Psoas muscle (tissue), 8 donors: Measurements from ENCODE around the gene STKLD1. TPM values are rescaled to one million over a fixed set of nuclear protein-coding genes. Genes with fewer than 3 reads are reported as not detected.

Source experiments
- ATAC-seq, 4 donors: fragments of 200-7000 bp; cut with Tn5 transposase; one replicate each; pipeline ENCODE4 v1.9.1; 2020; ENCODE audit warnings: moderate library complexity in 3 of 4, mild to moderate bottlenecking in 2 of 4
- DNase-seq, 2 donors: peaks; one replicate each; pipeline ENCODE4 v3.0.0-alpha.2; 2020
- H3K27ac ChIP-seq: fragments of 200-600 bp; one replicate; pipeline ENCODE4 v1.8.0; 2022
- H3K27me3 ChIP-seq, 3 donors: fragments of 200-600 bp in 1 of 3; one replicate each; pipeline versions ENCODE4 v1.6.1 to v1.8.0; 2013 to 2022; ENCODE audit warnings: low read length in 2 of 3, mild to moderate bottlenecking in 2 of 3, moderate library complexity in 1 of 3; ENCODE audit not compliant: insufficient read depth in 3 of 3
- H3K36me3 ChIP-seq, 2 donors: fragments of 200-600 bp in 1 of 2; one replicate each; pipeline versions ENCODE4 v1.6.1 to v1.8.0; 2013 to 2022; ENCODE audit warnings: low read depth in 1 of 2, mild to moderate bottlenecking in 1 of 2, moderate library complexity in 1 of 2; ENCODE audit not compliant: insufficient read depth in 1 of 2
- H3K4me1 ChIP-seq: fragments of 200-600 bp; one replicate; pipeline ENCODE4 v1.8.0; 2022
- H3K4me3 ChIP-seq: fragments of 200-600 bp; one replicate; pipeline ENCODE4 v1.8.0; 2022; ENCODE audit warnings: mild to moderate bottlenecking
- H3K9me3 ChIP-seq: fragments of 200-600 bp; one replicate; pipeline ENCODE4 v1.8.0; 2022
- WGBS, 3 donors: extraction: QIAGEN DNeasy Blood & Tissue Kit; methylation state at CpG; one replicate each; pipeline versions ENCODE4 v1.1.6 to v1.1.7; 2013; 5-methylcytosine and 5-hydroxymethylcytosine counted together
- intact Hi-C, 2 donors: fragments of 100-400 bp; cut with DNase I; formaldehyde crosslinking; loops; one replicate each; pipeline versions ENCODE4 v1.11.0 to v1.14.2; 2022
- polyA plus RNA-seq, 3 donors: library from polyadenylated mRNA; stranded (reverse); fragments of 200-250 nt; gene quantifications; one replicate each; pipeline ENCODE4 v1.2.3, GENCODE V29; 2013
- total RNA-seq, 4 donors: library from RNA; stranded (reverse); fragmentation: NEBNext Ultra II Directional in 2 of 4; extraction: Animal tissue kit (Norgen Biotek cat#: 25700) in 2 of 4; gene quantifications; one replicate each; pipeline versions ENCODE4 v1.2.1 to v1.2.4, GENCODE V29; 2021 to 2023
- TF ChIP-seq, protein P1 (sequence below): fragments of 200-600 bp; IDR thresholded peaks from one replicate; pipeline ENCODE4 v1.8.0; 2022; ENCODE audit warnings: antibody characterized with exemption
- donor health status: healthy with polysubstance abuse.
- donor health status: DM: no; HTN: no; CAD: no; lungs with moderate emphysema.
- donor health status: Bipolar disorder and iron deficiency.
- donor health status: healthy.
- donor health status: DM: yes; HTN: yes; CAD: no.
- donor health status: DM: no; HTN: no; CAD: no.
- donor health status: DM: no; HTN: no; CAD: no.
- donor health status: DM: yes; HTN: yes; CAD: no.

The STKLD1 gene
- total and polyA plus RNA-seq, 7 donors, result 0.07 to 0.69 (median 0.46) TPM

DNA sequence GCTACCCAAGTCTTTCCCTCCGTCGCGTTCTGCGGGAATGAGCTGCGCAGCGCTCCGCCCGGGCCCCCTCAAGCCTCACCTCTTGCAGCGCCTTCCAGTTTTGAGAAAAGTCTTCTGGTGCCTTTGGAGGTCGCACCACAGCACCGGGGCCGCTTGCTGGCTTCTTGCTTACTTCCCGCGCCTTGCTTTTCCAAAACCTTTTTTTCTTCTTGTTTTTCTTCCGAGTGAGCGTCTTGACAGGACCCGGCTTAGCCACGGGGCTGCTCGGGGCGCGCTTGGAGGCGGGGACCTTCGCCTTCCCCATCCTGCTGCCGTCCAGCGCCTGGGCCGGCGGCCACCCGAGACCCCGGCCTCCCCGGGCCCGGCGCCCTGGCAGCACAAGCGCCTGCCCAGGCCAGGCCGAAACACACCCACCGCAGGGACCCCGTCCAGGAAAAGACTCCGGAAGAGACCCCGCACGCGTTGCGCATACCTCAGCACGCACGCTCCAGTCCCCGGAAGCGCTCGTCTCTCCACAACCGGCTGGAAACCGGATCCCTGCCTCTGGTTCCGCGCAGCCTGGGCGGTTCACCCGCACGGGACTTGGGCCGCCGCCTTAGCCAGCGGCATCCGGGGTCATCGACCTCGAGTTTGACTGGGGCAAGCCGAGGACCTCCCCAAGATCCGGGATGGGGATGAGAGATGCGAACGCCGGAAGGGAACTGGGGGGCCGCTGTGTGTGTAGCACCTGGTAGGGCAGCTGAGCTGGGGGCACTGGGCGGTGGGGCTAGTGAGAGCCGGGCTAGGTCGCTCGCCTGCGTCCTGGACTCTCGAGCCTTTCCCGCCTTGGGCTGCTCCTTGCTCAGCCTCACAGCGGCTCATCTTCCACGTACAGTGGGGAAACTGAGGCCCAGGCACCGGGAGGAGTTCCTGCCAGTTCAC, 41.6 kb downstream of the STKLD1 start, which contains the start of gene REXO4:
Gene REXO4 (minus strand): TSS at position 470 of the 921 bp plus-strand sequence. CDS start 166 bp downstream, at position 304.
- peak; percentile 95 to 98 (median 95) for ATAC-seq
- H3K27ac ChIP-seq, result peak within 1 kb of the TSS; percentile 80
- H3K9me3 ChIP-seq, result no peaks in the 10 kb centered on the region
- peaks cover 6 to 25% of the 10 kb centered on the region in 2 donors for H3K36me3 ChIP-seq
- peak within 1 kb of the TSS; percentile 91 for H3K4me3 ChIP-seq
- peak; percentile 88 to 94 for DNase-seq
- H3K27me3 ChIP-seq, result no peaks in the 10 kb centered on the region
- WGBS, 3 donors, result 1 to 2% (median 1%) methylated on average over 68 to 75 of the region's 75 CpGs
- intact Hi-C loops, result loop anchor here (2.0 to 5.0 kb wide), 3 partner anchors 41 to 60 kb away; partner anchors contain the start of genes CACFD1 (in 1 of the 2) and SLC2A6 (in 1 of the 2)
- TF ChIP-seq, protein P1, sequence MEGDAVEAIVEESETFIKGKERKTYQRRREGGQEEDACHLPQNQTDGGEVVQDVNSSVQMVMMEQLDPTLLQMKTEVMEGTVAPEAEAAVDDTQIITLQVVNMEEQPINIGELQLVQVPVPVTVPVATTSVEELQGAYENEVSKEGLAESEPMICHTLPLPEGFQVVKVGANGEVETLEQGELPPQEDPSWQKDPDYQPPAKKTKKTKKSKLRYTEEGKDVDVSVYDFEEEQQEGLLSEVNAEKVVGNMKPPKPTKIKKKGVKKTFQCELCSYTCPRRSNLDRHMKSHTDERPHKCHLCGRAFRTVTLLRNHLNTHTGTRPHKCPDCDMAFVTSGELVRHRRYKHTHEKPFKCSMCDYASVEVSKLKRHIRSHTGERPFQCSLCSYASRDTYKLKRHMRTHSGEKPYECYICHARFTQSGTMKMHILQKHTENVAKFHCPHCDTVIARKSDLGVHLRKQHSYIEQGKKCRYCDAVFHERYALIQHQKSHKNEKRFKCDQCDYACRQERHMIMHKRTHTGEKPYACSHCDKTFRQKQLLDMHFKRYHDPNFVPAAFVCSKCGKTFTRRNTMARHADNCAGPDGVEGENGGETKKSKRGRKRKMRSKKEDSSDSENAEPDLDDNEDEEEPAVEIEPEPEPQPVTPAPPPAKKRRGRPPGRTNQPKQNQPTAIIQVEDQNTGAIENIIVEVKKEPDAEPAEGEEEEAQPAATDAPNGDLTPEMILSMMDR, result no peak
- peaks cover 6% of the 10 kb centered on the region for H3K4me1 ChIP-seq

DNA sequence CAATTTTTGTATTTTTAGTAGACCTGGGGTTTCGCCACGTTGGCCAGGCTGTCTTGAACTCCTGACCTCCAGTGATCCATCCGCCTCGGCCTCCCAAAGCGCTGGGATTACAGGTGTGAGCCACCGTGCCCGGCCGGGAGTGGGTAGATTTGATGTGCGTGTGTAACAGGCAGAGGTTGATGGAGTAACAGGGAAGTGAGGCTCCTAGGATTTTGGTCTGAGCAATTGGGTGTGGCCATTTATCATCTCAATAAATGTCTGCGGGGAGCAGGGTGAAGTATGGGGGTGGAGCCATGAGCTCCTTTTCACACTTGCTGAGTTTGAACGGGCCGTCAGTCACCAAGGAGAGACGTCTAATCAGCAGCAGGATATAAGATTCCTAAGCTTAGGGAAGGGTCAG, 42.8 kb downstream of the STKLD1 start:
- H3K36me3 ChIP-seq, result peaks cover 3 to 13% of the 10 kb centered on the region in 2 donors
- no peak for ATAC-seq
- no peak for DNase-seq
- H3K4me3 ChIP-seq, result peak overlapping the region; percentile 91
- WGBS, 3 donors, result 56 to 64% (median 63%) methylated on average over 13 of the region's 13 CpGs
- intact Hi-C loops, result loop anchor here in 1 of 2 donors (5.0 kb wide), 2 partner anchors 43 to 58 kb away; partner anchors contain the start of gene SLC2A6
- no peaks in the 10 kb centered on the region for H3K27me3 ChIP-seq
- peaks cover 6% of the 10 kb centered on the region for H3K4me1 ChIP-seq
- H3K27ac ChIP-seq, result no peak overlapping the region
- TF ChIP-seq, protein P1, result no peak
- H3K9me3 ChIP-seq, result no peaks in the 10 kb centered on the region

DNA sequence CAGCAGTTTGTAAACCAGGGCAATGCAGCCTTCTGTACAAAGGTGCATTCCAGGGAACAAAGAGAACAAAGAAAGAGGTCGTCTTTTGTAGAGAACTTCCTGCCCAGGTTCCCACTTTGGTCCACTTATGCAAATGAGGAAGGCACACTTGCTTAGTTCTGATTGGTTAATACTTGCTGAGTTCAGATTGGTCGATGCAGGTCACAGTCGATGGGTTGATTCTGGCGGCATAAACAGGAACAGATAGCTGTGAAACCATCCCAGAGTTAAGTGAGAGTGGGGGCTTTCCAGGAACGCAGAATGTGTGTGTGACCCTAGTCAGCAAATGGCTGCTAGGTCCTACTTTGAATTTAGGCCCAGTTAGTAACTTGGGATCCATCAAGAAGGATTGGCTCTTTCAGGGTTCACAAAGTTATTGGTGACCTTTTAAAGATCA, 44.2 kb downstream of the STKLD1 start:
- H3K9me3 ChIP-seq, result no peaks in the 10 kb centered on the region
- TF ChIP-seq, protein P1, result no peak
- ATAC-seq (no peak), DNase-seq (no peak)
- peaks cover 6% of the 10 kb centered on the region for H3K4me1 ChIP-seq
- no peak overlapping the region for H3K27ac ChIP-seq
- no peaks in the 10 kb centered on the region for H3K36me3 ChIP-seq
- H3K4me3 ChIP-seq, result no peak overlapping the region
- H3K27me3 ChIP-seq, result no peaks in the 10 kb centered on the region
- WGBS, 3 donors, result 57 to 60% (median 60%) methylated on average over 5 of the region's 5 CpGs
- intact Hi-C loops, result no loop called here

DNA sequence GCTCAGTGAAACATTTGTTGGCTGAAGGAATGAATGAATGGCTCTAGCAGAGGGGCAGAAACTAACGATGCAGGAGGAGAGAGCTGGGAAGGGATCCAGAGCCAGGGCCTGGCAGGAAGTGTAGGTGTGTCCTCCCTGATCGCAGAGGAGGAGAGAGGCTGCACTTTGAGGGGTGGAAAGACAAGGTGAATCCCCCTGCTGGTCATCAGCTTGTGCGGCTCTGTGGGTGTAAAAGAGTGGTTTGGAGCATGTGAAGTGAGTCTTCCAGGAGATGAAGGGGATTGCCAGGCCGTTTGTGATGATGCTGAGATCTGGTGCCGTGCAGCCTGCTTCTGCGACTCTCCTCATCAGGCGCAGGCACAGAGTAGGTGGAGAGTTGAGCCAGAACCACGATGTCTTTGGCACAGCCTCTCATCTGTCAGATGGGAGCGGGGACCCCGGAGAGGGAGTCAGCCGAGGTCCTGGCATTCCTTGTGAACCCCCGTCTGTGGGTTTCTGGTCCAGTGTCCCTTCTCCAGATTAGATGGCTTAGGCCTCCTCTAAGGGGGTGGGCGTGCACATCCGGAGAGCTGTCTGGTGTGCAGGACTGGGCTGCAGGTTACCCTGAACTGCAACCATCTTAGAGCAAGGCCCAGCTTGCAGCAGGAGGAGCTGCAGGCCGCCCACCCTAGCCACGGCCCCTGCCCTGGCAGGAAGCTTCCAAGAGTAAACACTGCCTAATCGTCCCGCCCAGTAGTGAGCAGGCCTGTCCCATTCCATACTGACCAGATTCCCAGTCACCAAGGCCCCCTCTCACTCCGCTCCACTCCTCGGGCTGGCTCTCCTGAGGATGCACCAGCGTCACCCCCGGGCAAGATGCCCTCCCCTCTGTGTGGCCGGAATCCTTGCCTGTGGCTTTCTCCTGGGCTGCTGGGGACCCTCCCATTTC, 45.7 kb downstream of the STKLD1 start, which contains the start of gene ADAMTS13:
Gene ADAMTS13 (plus strand): TSS at position 753 of the 928 bp plus-strand sequence. CDS start 77 bp downstream, at position 830.
- Histone ChIP-seq H3K27me3 (no peaks in the 10 kb centered on the region), H3K9me3 (no peaks in the 10 kb centered on the region), H3K4me3 (no peak within 1 kb of the TSS), H3K4me1 (no peaks in the 10 kb centered on the region), H3K36me3 (no peaks in the 10 kb centered on the region), H3K27ac (peak within 1 kb of the TSS; percentile 16)
- no peak for DNase-seq
- TF ChIP-seq, protein P1, result no peak
- intact Hi-C loops, result no loop called here
- ATAC-seq, result no peak
- WGBS, 3 donors, result 59 to 64% (median 62%) methylated on average over 22 to 23 of the region's 23 CpGs
